Activated CD8-positive, alpha-beta T cell treated with anti-CD3 and anti-CD28 coated beads, Interleukin-2, amount 10 ng/mL, durations not matched to agents 7 days and 5 days (primary cell): ENCODE measurements around the gene ATP1A3. TPM values are rescaled to one million over a fixed set of nuclear protein-coding genes. Genes with fewer than 3 reads are reported as not detected.

ENCODE experiments used
- ATAC-seq: fragments of 150-1000 bp; cut with Tn5 transposase; one replicate; pipeline ENCODE4 v1.10.0; 2021; ENCODE audit warnings: moderate library complexity
- CTCF ChIA-PET: fragments of 350-600 bp; sonication (Branson Sonifier 250); formaldehyde crosslinking; loops from one replicate; lab custom pipeline; 2021; ENCODE audit warnings: antibody characterized with exemption; lab: Charles Lee
- POLR2A ChIA-PET: fragments of 350-600 bp; sonication (Branson Sonifier 250); formaldehyde crosslinking; loops from one replicate; lab custom pipeline; 2021; ENCODE audit warnings: antibody characterized with exemption; lab: Charles Lee
- DNase-seq: peaks from one replicate; pipeline ENCODE4 v3.0.0-alpha.2; 2020
- H3K27ac Mint-ChIP-seq: one replicate; pipeline ENCODE4 v1.8.0; 2021; ENCODE audit warnings: mild to moderate bottlenecking, mixed read lengths
- H3K27me3 Mint-ChIP-seq: one replicate; pipeline ENCODE4 v1.8.0; 2021; ENCODE audit warnings: low read depth, mixed read lengths
- H3K36me3 Mint-ChIP-seq: one replicate; pipeline ENCODE4 v1.8.0; 2021; ENCODE audit warnings: low read depth, mixed read lengths
- H3K4me1 Mint-ChIP-seq: one replicate; pipeline ENCODE4 v1.8.0; 2021; ENCODE audit warnings: low read depth, mixed read lengths
- H3K4me3 Mint-ChIP-seq: one replicate; pipeline ENCODE4 v1.8.0; 2021; ENCODE audit warnings: mild to moderate bottlenecking, mixed read lengths
- H3K9me3 Mint-ChIP-seq: one replicate; pipeline ENCODE4 v1.8.0; 2022; ENCODE audit warnings: mixed read lengths; ENCODE audit not compliant: insufficient read depth
- total RNA-seq, 2 experiments: library from RNA; stranded (reverse); gene quantifications; one replicate each; pipeline ENCODE4 v1.2.3, GENCODE V29; 2021

Gene ATP1A3
- total RNA-seq, 2 experiments from 2014 or later: 2.3 to 3.3 TPM

DNA sequence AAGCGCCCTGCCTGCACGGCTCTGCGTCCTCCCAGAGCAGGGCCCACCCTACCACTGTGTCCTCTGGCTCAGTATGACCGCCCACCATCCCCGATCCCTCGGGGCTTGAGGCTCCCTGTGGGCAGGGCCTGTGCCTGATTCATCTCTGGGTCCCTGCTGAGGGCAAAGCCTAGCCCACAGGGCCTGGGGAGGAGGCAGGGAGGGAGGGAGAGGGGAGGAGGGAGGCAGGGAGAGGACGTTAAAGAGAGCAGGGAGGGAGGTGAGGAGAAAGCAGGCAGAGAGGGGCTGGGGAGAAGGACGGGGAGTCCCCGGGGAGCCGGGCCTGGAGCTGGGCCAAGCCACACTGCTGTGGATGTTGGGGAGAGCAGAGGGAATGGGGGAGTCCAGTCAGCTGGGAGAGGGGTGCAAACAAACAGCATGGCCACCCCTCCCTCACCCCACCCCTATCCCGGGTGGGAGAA is 61.7 kb downstream of the ATP1A3 start:
- no peaks in the 10 kb centered on the region for H3K9me3 Mint-ChIP-seq
- CTCF ChIA-PET: no interaction called here
- no peak for ATAC-seq
- H3K27me3 Mint-ChIP-seq: peaks cover 50% of the 10 kb centered on the region
- no peaks in the 10 kb centered on the region for H3K36me3 Mint-ChIP-seq
- POLR2A ChIA-PET: no interaction called here
- H3K4me1 Mint-ChIP-seq: peaks cover 42% of the 10 kb centered on the region
- no peak overlapping the region for H3K27ac Mint-ChIP-seq
- no peak for DNase-seq
- H3K4me3 Mint-ChIP-seq: no peak overlapping the region

DNA sequence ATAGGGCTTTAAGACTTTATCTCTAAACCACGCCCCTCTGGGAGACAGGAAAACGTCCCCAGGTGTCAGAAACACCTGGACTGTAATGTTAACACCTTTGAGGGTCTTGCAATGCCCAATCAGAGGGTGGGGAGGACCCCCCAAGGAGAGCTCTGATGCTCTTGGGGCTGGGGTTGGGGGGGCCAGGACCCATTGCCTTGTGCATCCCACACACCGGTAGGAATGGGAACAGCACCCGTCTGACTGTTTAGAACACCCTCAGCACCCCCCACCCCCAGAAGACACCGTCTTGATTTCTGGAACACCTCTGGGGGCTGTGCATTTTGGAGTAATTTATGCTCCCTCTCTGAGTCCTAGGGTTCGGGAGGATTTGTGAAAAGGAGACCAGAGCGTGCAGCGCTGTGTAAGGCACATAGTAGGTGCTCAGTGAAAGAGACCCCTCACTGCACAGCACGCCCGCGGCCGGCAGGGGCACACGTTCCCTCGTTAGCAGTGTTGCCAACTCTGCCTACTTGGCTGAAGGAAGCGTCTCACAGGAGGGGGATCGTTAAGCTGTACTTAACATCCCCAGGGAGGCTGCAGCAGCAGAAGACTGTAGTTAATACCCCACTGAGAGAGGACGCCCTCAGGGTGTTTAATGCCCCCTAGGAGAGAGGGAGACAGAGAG is 63.0 kb downstream of the ATP1A3 start:
- POLR2A ChIA-PET: interaction anchor here (0.6 to 0.9 kb wide), 2 partner anchors 14 to 23 kb away, joined by 3 read pairs; no protein-coding TSS in a partner anchor
- Mint-ChIP-seq H3K36me3 (no peaks in the 10 kb centered on the region), H3K4me1 (peaks cover 35% of the 10 kb centered on the region), H3K27ac (no peak overlapping the region), H3K27me3 (peaks cover 43% of the 10 kb centered on the region), H3K9me3 (no peaks in the 10 kb centered on the region), H3K4me3 (no peak overlapping the region)
- ATAC-seq: no peak
- CTCF ChIA-PET: interaction anchor here (0.6 to 1.9 kb wide), 8 partner anchors 14 to 104 kb away, joined by 3 to 6 read pairs (median 4); partner anchors contain the start of gene RPS19
- no peak for DNase-seq

DNA sequence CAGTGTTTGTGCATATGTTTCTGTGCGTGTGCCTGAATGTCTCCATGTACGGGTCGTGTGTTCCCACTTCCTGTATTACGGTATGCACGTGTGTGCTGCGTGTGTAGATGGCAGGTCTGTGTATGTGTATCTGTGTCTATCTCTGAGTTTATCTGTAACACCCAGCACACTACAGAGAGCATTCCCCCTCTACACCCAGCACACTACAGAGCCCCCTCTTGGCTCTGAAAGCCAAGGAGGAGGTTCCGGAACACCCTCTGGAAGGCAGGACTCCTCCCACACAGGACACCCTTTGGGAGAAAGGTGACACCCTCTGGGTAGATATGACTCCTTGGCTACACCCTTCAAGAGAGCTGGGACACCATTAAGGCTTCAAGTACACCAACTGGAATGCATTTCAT is 63.7 kb downstream of the ATP1A3 start:
- Mint-ChIP-seq H3K4me3 (no peak overlapping the region), H3K9me3 (no peaks in the 10 kb centered on the region), H3K36me3 (no peaks in the 10 kb centered on the region), H3K27ac (no peak overlapping the region), H3K27me3 (peaks cover 40% of the 10 kb centered on the region), H3K4me1 (peaks cover 33% of the 10 kb centered on the region)
- ChIA-PET CTCF (interaction anchor here (0.6 to 1.9 kb wide), 6 partner anchors 15 to 71 kb away, joined by 3 to 6 read pairs (median 4); partner anchors contain the start of gene RPS19), POLR2A (interaction anchor here (0.6 kb wide), 1 partner anchor 15 kb away, joined by 3 read pairs; no protein-coding TSS in a partner anchor)
- no peak for DNase-seq
- ATAC-seq: no peak

DNA sequence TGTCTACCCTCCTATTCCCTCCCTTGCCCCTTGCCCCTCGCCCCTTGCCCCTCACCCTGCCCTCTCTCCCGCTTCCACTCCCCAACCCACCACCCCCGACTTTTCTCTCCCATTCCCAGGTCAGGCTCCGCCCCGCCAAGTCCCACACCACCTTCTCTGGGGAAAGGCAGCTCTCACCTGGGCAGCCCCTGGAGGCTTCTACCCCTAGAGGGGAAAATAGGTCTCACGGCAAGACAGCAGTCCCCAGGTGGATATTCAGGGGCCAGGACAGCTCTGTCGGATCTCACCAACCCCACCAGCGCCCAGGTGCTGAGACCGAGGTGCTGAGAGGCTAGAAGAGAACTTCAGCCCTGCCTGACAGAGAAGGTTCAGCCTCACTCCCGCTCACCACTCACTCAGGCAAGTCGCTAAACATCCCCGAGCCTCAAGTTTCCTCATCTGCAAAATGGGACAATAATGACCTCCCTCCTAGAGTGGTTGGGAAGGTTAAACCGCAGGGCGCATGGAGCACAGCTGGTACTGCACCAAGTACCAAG is 64.4 kb downstream of the ATP1A3 start:
- ChIA-PET POLR2A (interaction anchor here (0.7 to 1.4 kb wide), 4 partner anchors 11 to 69 kb away, joined by 3 read pairs; partner anchors contain the start of gene RPS19), CTCF (interaction anchor here (1.0 to 1.9 kb wide), 3 partner anchors 16 to 70 kb away, joined by 4 to 6 read pairs (median 6); partner anchors contain the start of gene RPS19)
- ATAC-seq: no peak
- Mint-ChIP-seq H3K27ac (no peak overlapping the region), H3K36me3 (no peaks in the 10 kb centered on the region), H3K4me1 (peaks cover 26% of the 10 kb centered on the region), H3K4me3 (no peak overlapping the region), H3K27me3 (peaks cover 34% of the 10 kb centered on the region), H3K9me3 (no peaks in the 10 kb centered on the region)
- no peak for DNase-seq

DNA sequence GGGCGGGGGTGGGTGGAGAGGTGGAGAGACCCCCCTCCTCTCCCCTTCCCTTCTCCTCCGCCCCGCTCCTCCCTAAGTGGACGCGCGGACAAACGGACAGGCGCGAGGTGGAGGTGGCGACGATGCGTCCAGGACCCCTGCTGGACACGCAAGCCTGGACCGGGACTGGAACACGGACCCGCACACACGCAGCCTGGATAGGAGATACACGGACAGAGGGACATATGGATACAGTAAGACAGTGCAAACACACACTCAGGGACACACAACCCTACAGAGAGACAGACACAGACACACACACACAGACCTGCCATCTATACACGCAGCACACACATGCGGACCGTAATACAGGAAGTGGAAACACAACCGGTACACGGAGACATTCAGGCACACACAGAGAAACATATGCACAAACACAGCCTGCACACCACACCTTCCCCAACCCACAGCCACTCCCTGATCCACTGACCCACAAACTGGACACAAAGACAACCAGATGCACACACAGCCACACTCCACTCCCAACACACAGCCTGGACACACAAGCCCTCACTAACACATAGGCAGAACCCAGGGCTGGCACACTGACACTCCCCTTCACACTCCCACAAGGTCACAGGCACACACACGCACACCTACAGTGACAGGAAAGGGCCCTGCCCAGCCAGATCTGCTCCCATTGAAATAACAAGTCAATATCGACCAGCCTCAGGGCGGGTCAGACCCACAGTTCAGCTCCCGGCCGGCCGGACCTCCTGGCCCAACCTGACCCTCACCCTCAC is 65.1 kb downstream of the ATP1A3 start:
- no peaks in the 10 kb centered on the region for H3K9me3 Mint-ChIP-seq
- H3K27ac Mint-ChIP-seq: peak overlapping the region; percentile 47
- POLR2A ChIA-PET: interaction anchor here (0.9 to 1.4 kb wide), 4 partner anchors 10 to 68 kb away, joined by 3 to 5 read pairs (median 3); partner anchors contain the start of gene RPS19
- peaks cover 21% of the 10 kb centered on the region for H3K4me1 Mint-ChIP-seq
- DNase-seq (peak; percentile 57), ATAC-seq (peak; percentile 59)
- no peaks in the 10 kb centered on the region for H3K36me3 Mint-ChIP-seq
- H3K4me3 Mint-ChIP-seq: peak overlapping the region; percentile 71
- peaks cover 35% of the 10 kb centered on the region for H3K27me3 Mint-ChIP-seq
- CTCF ChIA-PET: interaction anchor here (0.9 to 1.9 kb wide), 5 partner anchors 8 to 69 kb away, joined by 3 to 6 read pairs (median 4); partner anchors contain the start of gene RPS19

DNA sequence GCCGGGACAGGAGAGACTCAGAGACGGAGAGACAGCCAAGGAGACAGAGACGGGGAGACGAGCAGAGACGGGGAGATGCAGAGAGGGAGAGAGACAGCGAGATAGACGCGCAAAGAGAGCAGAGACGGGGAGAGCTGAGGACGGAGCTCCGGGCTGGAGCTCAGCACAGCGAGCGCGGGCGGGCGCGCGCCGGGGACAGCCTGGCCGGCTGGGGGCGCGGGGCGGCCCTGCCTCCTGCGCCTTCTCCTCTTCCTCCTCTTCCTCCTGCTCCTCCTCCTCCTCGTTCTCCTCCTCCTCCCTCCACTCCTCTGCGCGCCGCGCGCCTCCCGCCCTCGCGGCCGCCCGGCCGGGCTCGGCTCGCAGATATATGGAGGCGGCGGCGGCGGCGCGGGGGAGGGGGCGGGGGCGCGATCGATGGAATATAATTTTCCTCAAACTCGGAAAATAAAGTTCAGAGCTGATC is 65.8 kb downstream of the ATP1A3 start, which contains the start of gene ERFL:
TSS of gene ERFL (minus strand) at position 229 of the 463 bp plus-strand sequence. CDS start 15,530 bp downstream, outside the sequence.
- Mint-ChIP-seq H3K27me3 (peaks cover 32% of the 10 kb centered on the region), H3K4me1 (peaks cover 16% of the 10 kb centered on the region), H3K36me3 (no peaks in the 10 kb centered on the region), H3K4me3 (peak within 1 kb of the TSS; percentile 71), H3K27ac (peak within 1 kb of the TSS; percentile 47), H3K9me3 (no peaks in the 10 kb centered on the region)
- ChIA-PET CTCF (interaction anchor here (0.6 to 1.7 kb wide), 5 partner anchors 9 to 68 kb away, joined by 3 to 5 read pairs (median 3); partner anchors contain the start of gene RPS19), POLR2A (interaction anchor here (1.3 to 1.4 kb wide), 3 partner anchors 14 to 41 kb away, joined by 3 to 7 read pairs (median 5); no protein-coding TSS in a partner anchor)
- DNase-seq (no peak), ATAC-seq (peak; percentile 64)

DNA sequence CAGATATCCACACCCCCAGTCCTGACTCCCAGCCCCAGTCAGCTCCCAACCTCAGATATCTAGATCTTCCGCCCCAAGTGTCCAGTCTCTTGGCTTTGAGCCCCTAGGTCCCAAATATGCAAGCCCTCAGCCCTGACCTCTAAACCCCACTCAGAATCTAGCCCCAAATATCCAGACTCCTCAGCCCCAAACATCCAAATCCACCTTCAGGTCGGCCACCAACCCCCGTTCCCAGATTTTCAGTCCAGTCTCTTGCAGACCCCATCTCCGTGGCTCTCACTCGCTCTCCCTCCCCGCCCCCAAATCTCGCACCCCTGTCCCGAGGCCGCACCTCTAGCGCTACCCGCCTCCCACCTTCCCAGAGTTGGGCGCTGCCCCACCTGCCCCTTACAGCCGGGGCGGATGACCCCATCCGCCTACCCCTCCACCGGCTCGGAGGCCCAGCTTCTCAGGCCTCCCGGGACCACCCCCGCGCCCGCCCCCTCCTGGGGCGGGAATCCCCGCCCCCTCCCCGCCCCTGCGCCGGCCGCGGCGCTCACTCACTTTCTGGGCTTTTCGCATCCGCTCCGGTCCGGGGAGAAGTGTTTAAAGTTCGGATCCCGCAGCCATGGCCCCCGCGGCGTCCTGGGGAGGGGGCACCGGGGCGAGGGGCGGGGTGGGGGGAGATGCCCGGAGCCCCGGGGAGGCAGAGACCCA is 66.4 kb downstream of the ATP1A3 start:
- H3K4me3 Mint-ChIP-seq: peak overlapping the region; percentile 69
- H3K27me3 Mint-ChIP-seq: peaks cover 27% of the 10 kb centered on the region
- no peaks in the 10 kb centered on the region for H3K9me3 Mint-ChIP-seq
- no peaks in the 10 kb centered on the region for H3K36me3 Mint-ChIP-seq
- DNase-seq (no peak), ATAC-seq (peak; percentile 29)
- CTCF ChIA-PET: interaction anchor here (0.6 to 1.7 kb wide), 4 partner anchors 8 to 67 kb away, joined by 3 to 5 read pairs (median 4); partner anchors contain the start of gene RPS19
- peaks cover 19% of the 10 kb centered on the region for H3K4me1 Mint-ChIP-seq
- H3K27ac Mint-ChIP-seq: no peak overlapping the region
- POLR2A ChIA-PET: interaction anchor here (0.8 to 1.4 kb wide), 4 partner anchors 15 to 40 kb away, joined by 3 to 7 read pairs (median 4); no protein-coding TSS in a partner anchor

DNA sequence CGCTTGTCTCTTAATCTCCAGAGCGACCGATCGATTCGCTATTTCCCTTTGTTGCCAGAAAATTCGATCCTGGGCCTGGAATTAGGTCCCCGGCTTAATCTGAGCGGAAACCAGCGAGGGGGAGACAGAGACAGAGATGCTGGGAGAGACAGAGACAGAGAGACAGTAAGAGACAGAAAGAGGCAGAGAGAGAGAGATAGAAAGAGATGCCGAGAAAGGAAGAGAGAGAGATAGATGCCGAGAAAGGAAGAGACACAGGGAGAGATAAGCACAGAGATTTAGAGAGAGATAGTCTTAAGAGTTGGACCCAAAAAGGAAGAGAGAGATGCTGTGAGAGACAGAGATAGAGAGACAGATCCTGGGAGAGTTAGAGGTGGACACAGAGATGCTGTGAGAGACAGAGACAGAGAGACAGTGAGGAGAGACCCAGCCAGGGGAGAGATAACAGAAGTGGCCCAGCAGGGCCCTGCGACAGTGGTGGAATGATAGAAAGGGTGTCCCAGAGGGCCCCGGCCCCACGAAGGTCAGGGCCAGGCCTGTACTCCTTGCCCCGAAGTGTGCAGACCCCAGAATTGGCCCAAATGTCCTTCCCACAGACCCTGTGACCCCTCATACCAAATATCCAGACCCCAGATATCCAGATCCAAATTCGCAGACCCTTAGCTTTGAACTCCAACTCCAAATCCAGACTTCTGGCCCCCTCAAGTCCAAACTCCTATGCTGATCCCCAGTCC is 67.1 kb downstream of the ATP1A3 start:
- POLR2A ChIA-PET: interaction anchor here (0.8 to 1.3 kb wide), 2 partner anchors 17 to 40 kb away, joined by 3 to 7 read pairs; no protein-coding TSS in a partner anchor
- Mint-ChIP-seq H3K27ac (no peak overlapping the region), H3K4me3 (no peak overlapping the region), H3K9me3 (no peaks in the 10 kb centered on the region), H3K36me3 (no peaks in the 10 kb centered on the region), H3K27me3 (peaks cover 26% of the 10 kb centered on the region), H3K4me1 (peaks cover 19% of the 10 kb centered on the region)
- DNase-seq (no peak), ATAC-seq (no peak)
- CTCF ChIA-PET: no interaction called here

DNA sequence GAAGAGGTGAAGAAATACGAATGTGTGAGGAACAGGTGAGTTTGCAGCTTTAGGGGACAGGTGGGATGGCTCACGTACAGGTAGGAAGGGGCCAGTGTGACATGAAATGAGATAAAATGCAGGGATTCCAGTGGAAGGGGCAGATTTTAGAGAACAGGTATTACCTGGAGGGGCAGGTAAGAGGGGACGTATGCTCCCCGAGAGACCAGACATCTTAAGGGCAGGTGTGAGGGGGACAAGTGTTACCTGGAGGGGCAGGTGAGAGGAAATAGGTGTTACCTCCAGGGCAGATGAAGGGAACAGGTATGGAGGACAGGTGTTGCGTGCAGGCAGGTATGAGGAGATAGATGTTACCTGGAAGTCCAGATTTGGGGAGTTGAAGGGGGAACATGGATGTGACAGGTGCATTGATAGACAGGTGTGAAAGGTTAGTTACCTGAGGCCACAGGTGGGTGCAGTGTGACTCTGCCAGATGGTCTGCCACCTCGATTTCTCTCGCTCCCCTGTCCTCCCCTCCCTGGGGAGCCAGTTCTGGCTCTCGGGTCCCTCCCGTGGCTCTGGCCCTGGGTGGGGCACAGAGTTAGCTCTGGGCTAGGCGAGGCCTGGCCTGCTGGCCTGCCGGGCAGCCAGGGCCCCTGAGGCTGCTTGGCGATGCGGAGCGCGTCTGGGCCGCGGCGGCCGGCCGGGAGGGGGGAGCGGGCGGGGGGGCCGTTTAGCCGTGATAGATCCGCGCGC is 67.8 kb downstream of the ATP1A3 start:
- Mint-ChIP-seq H3K9me3 (no peaks in the 10 kb centered on the region), H3K27ac (no peak overlapping the region), H3K27me3 (peaks cover 26% of the 10 kb centered on the region), H3K4me1 (peaks cover 20% of the 10 kb centered on the region), H3K4me3 (no peak overlapping the region), H3K36me3 (no peaks in the 10 kb centered on the region)
- CTCF ChIA-PET: no interaction called here
- DNase-seq (no peak), ATAC-seq (no peak)
- POLR2A ChIA-PET: no interaction called here
